GM18868 (cell line): ENCODE results near the gene MSMO1.
"Not testable (repeated sequence)": the region's sequence is repeated elsewhere in the genome, so short reads cannot be mapped to it uniquely, and the experiment has no call there.

Experiments used
- ATAC-seq: cut with Tn5 transposase; IDR thresholded peaks from one replicate; pipeline ENCODE4 v1.9.1; 2021; ENCODE audit warnings: mild to moderate bottlenecking, moderate library complexity; ENCODE audit not compliant: unreplicated experiment

The MSMO1 gene

DNA sequence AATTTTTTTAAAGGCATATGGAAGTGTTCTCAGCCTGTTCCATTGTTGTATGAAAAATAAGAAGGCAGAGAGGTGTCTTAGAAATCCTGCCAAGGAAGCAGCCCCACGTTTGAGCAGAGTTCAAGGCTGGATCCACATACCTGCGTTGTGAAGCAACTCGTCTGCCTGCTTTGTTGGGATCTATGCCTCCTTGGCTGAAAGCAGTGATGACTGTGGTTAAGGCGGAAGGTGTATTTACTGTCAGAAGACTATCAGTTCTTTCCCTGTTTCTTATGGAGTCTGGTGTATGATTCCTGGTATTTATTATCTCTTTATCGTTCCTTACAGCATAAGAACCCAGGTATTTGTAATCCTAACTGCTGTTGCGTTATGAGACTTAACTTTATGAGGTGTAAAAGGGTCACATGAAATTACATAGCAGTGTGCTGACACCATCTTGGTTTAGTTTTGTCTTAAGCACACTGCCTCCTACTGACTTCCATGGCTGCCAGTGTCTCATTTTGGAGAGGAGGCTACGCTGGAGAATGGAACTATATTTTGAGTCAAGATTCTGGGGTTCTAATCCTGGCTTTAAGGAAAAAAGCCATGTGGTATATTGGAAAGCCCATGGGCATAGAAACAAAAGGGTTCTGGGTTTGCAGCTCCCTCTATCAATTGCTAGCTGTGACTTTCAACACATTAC is 3.1 kb upstream of the MSMO1 start:
- no peak for ATAC-seq

- no peak for ATAC-seq
These were observed 2.6 kb upstream of the MSMO1 start for GRCh38 chr4:165324918-165325304.

- no peak for ATAC-seq
These were observed 1.5 kb upstream of the MSMO1 start for GRCh38 chr4:165325732-165326512.

GRCh38 chr4:165326831-165327210 is 648 bp upstream of the MSMO1 start:
- ATAC-seq, result peak; percentile 0

DNA sequence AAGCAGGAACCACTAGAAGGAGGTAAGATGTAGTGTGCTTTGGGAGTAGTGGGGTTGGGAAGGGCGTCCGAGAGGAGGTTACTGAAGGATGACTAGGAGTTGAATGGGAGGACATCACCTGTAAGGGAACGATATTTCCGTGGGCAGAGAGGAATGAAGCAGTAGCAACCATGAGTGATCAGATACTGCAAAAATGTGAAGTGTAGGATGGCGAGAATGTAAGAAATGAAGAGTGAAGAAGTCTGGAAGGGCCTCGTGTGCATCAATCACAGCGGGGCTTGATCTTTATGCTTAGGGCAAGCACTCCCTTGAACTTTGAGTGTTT is 594 bp downstream of the MSMO1 start:
- no peak for ATAC-seq

DNA sequence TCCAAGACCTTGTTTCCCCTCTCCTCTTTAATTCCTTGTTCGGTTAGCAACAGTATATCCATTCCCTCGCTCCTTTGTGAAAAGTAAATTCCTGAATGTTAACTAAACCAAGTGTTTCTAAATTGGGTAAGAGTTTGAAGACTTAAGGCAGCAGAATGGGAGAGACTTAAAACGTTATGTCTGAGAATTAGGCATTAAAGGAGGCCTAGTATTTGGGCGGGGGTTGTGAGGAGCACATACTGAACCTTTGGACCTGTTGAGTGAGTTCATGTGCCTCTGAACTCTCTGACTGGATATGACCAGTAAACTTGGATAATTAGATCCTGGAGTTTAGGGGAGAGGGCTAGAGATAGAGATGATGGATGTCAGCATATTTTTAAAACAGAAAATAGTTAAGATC is 1.2 kb downstream of the MSMO1 start:
- no peak for ATAC-seq

GRCh38 chr4:165330071-165330470 is 2.6 kb downstream of the MSMO1 start:
- ATAC-seq, result no peak

- no peak for ATAC-seq
These were observed 3.2 kb downstream of the MSMO1 start for GRCh38 chr4:165330666-165331065.

- ATAC-seq, result no peak
These were observed 3.9 kb downstream of the MSMO1 start for GRCh38 chr4:165331359-165331758.

DNA sequence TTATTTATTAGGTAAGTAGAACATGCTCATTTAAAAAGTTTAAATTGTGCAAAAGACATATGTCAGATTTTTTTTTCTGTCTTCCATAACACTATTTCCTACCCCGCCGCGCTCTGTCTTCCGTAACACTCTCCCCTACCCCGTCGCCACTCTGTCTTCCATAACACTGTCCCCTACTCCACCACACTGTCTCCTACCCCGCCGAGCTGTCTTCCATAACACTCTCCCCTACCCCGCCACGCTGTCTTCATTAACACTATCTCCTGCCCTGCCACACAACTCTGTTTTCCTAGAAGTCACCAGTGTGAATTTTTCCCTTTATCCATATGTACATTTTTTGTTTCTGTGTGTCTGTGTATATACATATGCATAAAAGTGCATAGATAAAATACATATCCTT is 4.4 kb downstream of the MSMO1 start:
- no peak for ATAC-seq

- ATAC-seq, result no peak
These were observed 5.0 kb downstream of the MSMO1 start for GRCh38 chr4:165332502-165332901.

GRCh38 chr4:165335163-165335703 is 7.8 kb downstream of the MSMO1 start:
- no peak for ATAC-seq

- no peak for ATAC-seq
These were observed 9.3 kb downstream of the MSMO1 start for GRCh38 chr4:165336743-165337142.

- ATAC-seq, result not testable (repeated sequence)
These were observed 14.9 kb downstream of the MSMO1 start for GRCh38 chr4:165342340-165342739.

GRCh38 chr4:165343353-165344191 is 16.1 kb downstream of the MSMO1 start:
- ATAC-seq, result no peak

GRCh38 chr4:165345666-165346417 is 18.4 kb downstream of the MSMO1 start:
- ATAC-seq, result no peak

DNA sequence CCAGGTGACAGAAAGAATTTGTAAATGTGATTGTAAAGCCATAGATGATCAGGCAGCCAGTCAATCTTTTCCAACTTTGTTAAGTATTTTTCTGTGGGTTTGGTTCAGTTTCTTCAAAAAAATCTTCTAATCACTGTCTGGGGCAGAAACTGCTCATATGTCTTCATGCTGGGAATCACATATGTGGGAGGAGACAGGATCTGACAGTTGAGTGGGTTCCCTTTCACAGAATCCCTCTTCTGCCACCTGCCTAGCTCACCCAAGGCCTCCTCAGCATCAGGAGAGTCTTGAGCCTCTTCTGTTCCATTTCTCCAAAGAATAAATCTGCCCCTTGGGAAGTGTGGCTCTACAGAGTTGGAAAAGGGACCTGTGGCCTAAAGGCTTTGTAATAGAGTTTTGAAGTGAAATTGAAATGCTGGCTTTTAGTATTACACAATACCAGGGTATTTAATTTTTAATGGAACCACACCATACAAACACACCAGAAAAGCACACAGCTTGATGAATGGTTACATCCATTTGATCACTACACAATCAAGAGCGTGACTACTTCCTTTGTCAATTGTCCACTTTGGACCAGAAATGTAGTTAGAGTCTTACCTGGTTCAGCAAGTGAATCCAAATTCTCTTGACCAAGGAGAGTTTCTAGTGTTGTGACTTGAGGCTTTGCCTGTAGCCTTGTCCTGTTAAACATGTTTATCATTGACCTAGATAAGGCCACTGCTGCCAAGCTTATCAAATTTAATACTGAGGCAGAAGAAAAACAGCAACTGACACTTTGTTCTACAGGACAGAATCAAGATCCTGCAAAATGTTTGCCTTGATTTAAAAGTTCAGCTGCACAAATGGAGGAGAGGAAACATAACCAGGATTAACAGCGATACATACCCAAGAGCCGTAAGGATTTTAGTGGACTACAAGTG is 20.4 kb downstream of the MSMO1 start:
- ATAC-seq, result no peak

- ATAC-seq, result no peak
These were observed 24.1 kb downstream of the MSMO1 start for GRCh38 chr4:165351359-165352130.

- ATAC-seq, result peak; percentile 74
These were observed 28.4 kb downstream of the MSMO1 start for GRCh38 chr4:165355900-165356300.
